Measurements from ENCODE around the gene RPRML.

DNA sequence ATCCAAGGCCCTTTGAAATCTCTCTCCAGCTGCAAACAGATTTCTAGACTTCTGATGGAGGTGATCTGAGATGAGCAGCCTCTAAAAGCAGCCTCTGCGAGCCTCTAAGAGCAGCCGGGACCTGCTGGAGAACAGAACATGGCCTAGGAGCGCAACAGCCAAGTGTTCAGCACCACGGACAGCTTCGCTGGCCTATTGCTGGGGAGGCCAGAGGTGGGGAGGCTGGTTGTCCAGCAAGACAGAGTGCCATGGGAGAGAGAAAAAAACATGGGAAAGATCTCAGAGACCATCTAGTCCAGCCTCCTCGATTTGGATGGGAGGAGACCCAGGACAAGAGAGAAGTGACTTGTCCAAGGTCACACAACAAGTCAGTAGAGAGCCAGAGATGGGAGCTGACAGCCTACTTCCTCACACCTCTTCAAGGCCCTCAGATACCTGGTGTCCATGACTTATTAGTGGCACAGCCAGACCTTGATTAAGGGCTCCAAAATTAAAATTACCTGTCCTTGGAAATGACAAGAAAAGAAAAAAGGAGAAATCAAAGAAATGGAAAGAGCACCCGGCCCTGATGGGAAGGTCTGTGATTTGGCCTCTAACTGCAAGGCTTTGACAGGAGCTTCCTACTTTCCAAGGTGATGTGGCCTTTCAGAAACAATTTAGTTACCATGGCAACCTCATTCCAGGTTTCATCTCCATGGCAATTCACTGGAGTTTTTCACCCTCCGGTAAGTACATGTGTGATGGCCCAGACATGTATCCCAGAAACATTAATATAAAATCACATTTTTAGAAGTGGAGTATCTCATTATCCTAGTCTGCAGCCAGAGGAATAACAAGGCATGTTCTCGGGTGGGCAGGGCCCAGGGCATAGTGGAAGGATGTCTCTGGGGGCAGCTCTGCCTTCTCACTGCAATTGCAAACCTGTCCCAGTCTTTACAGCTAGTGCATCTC, 14.5 kb downstream of the RPRML start:
- TF ChIP-seq CTCF (conservative IDR thresholded peaks at IDR 0.05; ENCODE audit: low read depth, low read length): no peak
- TF ChIP-seq EZH2 (IDR thresholded peaks at IDR 0.05; ENCODE audit: borderline replicate concordance, low read depth, low read length, poor library complexity, severe bottlenecking): no peak
